CD4-positive, alpha-beta T cell treated with Interleukin-10 for 1 hour (primary cell): Measurements from ENCODE around the gene WBP1L.
"Not testable (repeated sequence)": the region's sequence is repeated elsewhere in the genome, so short reads cannot be mapped to it uniquely, and the experiment has no call there.

Source experiments
- DNase-seq: peaks from one replicate; pipeline ENCODE4 v3.0.0-alpha.2; 2020

Gene WBP1L

GRCh38 chr10:102844190-102844776, 100.5 kb downstream of the WBP1L start:
- DNase-seq, result not testable (repeated sequence)

GRCh38 chr10:102845352-102845902, 101.7 kb downstream of the WBP1L start:
- DNase-seq, result no peak

- no peak for DNase-seq
These were observed 106.3 kb downstream of the WBP1L start for GRCh38 chr10:102850025-102850518.

GRCh38 chr10:102853237-102853636, 109.5 kb downstream of the WBP1L start:
- DNase-seq, result not testable (repeated sequence)

GRCh38 chr10:102855731-102856436, 112.1 kb downstream of the WBP1L start:
- DNase-seq, result not testable (repeated sequence)

- no peak for DNase-seq
These were observed 113.1 kb downstream of the WBP1L start for GRCh38 chr10:102856758-102857424.

- no peak for DNase-seq
These were observed 116.2 kb downstream of the WBP1L start for GRCh38 chr10:102859911-102860310.

- DNase-seq, result no peak
These were observed 119.9 kb downstream of the WBP1L start for GRCh38 chr10:102863660-102864059.

GRCh38 chr10:102865620-102866019, 121.9 kb downstream of the WBP1L start:
- DNase-seq, result no peak
